MM.1S (cell line): ENCODE data around the gene TPGS1.

Experiments used
- DNase-seq: peaks from one replicate; pipeline ENCODE4 v3.0.0-alpha.2; 2015
- H2AFZ ChIP-seq: fragments of 300-600 bp; sonication (generic); 2 replicates; pipeline ENCODE4 v1.6.0; 2016; ENCODE audit warnings: antibody characterized with exemption, low read length
- H3F3A ChIP-seq: fragments of 300-600 bp; sonication (generic); 2 replicates; pipeline ENCODE4 v1.6.1; 2016; ENCODE audit warnings: mild to moderate bottlenecking, antibody characterized with exemption, low read length, moderate library complexity, mixed read lengths; ENCODE audit not compliant: insufficient read depth
- H3K27ac ChIP-seq: fragments of 300-600 bp; sonication (generic); 2 replicates; pipeline ENCODE4 v1.5.1; 2016; ENCODE audit warnings: mild to moderate bottlenecking, low read length
- H3K27me3 ChIP-seq: fragments of 300-600 bp; sonication (generic); replicated peaks from 2 replicates; pipeline ENCODE4 v1.6.0; 2016; ENCODE audit warnings: low read length; ENCODE audit not compliant: insufficient read depth
- H3K36me3 ChIP-seq: fragments of 300-600 bp; sonication (generic); replicated peaks from 2 replicates; pipeline ENCODE4 v1.6.1; 2016; ENCODE audit warnings: mild to moderate bottlenecking, low read length, mixed read lengths; ENCODE audit not compliant: insufficient read depth
- H3K4me1 ChIP-seq: fragments of 300-600 bp; sonication (generic); 2 replicates; pipeline ENCODE4 v1.6.1; 2016; ENCODE audit warnings: low read length, mixed read lengths
- H3K4me2 ChIP-seq: fragments of 300-600 bp; sonication (generic); 2 replicates; pipeline ENCODE4 v1.6.0; 2016; ENCODE audit warnings: low read depth, low read length
- H3K4me3 ChIP-seq: fragments of 300-600 bp; sonication (generic); 2 replicates; pipeline ENCODE4 v1.5.1; 2016; ENCODE audit warnings: low read length, mixed read lengths
- H3K79me2 ChIP-seq: fragments of 300-600 bp; sonication (generic); 2 replicates; pipeline ENCODE4 v1.6.1; 2016; ENCODE audit warnings: mixed run types, low read length, mixed read lengths
- H3K9ac ChIP-seq: fragments of 300-600 bp; sonication (generic); 2 replicates; pipeline ENCODE4 v1.6.1; 2016; ENCODE audit warnings: low read length, mixed read lengths
- H3K9me2 ChIP-seq: fragments of 300-600 bp; sonication (generic); replicated peaks from 2 replicates; pipeline ENCODE4 v1.6.1; 2016; ENCODE audit warnings: mild to moderate bottlenecking, low read length, mixed read lengths; ENCODE audit not compliant: insufficient read depth
- H3K9me3 ChIP-seq: fragments of 300-600 bp; sonication (generic); replicated peaks from 2 replicates; pipeline ENCODE4 v1.6.1; 2016; ENCODE audit warnings: mild to moderate bottlenecking, low read length, mixed read lengths; ENCODE audit not compliant: insufficient read depth
- H4K20me1 ChIP-seq: fragments of 300-600 bp; sonication (generic); 2 replicates; pipeline ENCODE4 v1.6.1; 2016; ENCODE audit warnings: mild to moderate bottlenecking, low read length, moderate library complexity, mixed read lengths; ENCODE audit not compliant: insufficient read depth
- EZH2 ChIP-seq: fragments of 300-600 bp; sonication (generic); optimal IDR thresholded peaks from 2 replicates; pipeline ENCODE3; 2017; ENCODE audit warnings: low read depth, mild to moderate bottlenecking, antibody characterized with exemption, low read length, mixed read lengths
- EZH2phosphoT487 ChIP-seq: fragments of 300-600 bp; sonication (generic); IDR thresholded peaks from 2 replicates; pipeline ENCODE4 v1.6.1; 2018; ENCODE audit warnings: antibody characterized with exemption, low read length
- TF ChIP-seq, protein P1 (sequence below): fragments of 300-600 bp; sonication (generic); IDR thresholded peaks from 2 replicates; pipeline ENCODE4 v1.5.1; 2016; ENCODE audit warnings: antibody characterized with exemption, low read length, mixed read lengths

Gene TPGS1

DNA sequence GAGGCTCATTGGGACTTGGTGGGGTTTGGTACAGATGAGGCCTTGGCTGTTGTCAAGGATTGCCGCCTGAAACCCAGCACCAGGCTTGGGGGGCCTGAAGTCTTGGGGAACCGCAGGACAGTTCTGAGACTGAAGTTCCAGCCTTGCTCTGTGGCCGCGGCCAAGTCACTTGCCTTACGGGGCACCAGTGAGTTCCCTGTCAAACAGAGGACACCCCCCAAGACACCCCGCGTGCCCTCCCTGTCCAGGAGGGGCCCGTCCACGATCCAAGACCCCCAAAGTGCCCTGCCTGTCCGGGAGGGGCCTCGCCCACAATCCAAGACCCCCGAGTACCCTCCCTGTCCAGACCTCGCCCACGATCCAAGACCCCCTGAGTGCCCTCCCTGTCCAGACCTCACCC lies 26.8 kb downstream of the TPGS1 start:
- no peak overlapping the region for H2AFZ ChIP-seq
- H3K36me3 ChIP-seq, result no peaks in the 10 kb centered on the region
- peaks cover 38% of the 10 kb centered on the region for H3K79me2 ChIP-seq
- peaks cover 7% of the 10 kb centered on the region for H3K4me1 ChIP-seq
- no peaks in the 10 kb centered on the region for H4K20me1 ChIP-seq
- no peak overlapping the region for H3K4me2 ChIP-seq
- H3K27me3 ChIP-seq, result peaks cover 6% of the 10 kb centered on the region
- no peaks in the 10 kb centered on the region for H3K9me3 ChIP-seq
- TF ChIP-seq EZH2, result no peak
- no peak for TF ChIP-seq EZH2phosphoT487
- TF ChIP-seq, protein P1, sequence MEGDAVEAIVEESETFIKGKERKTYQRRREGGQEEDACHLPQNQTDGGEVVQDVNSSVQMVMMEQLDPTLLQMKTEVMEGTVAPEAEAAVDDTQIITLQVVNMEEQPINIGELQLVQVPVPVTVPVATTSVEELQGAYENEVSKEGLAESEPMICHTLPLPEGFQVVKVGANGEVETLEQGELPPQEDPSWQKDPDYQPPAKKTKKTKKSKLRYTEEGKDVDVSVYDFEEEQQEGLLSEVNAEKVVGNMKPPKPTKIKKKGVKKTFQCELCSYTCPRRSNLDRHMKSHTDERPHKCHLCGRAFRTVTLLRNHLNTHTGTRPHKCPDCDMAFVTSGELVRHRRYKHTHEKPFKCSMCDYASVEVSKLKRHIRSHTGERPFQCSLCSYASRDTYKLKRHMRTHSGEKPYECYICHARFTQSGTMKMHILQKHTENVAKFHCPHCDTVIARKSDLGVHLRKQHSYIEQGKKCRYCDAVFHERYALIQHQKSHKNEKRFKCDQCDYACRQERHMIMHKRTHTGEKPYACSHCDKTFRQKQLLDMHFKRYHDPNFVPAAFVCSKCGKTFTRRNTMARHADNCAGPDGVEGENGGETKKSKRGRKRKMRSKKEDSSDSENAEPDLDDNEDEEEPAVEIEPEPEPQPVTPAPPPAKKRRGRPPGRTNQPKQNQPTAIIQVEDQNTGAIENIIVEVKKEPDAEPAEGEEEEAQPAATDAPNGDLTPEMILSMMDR, result no peak
- H3K9me2 ChIP-seq, result no peaks in the 10 kb centered on the region
- no peaks in the 10 kb centered on the region for H3F3A ChIP-seq
- H3K4me3 ChIP-seq, result no peak overlapping the region
- H3K9ac ChIP-seq, result no peak overlapping the region; the same call in 1 of the 2 replicates
- DNase-seq, result no peak
- H3K27ac ChIP-seq, result no peak overlapping the region

GRCh38 chr19:535017-535835 lies 27.9 kb downstream of the TPGS1 start:
- H3K9ac ChIP-seq, result no peak overlapping the region

DNA sequence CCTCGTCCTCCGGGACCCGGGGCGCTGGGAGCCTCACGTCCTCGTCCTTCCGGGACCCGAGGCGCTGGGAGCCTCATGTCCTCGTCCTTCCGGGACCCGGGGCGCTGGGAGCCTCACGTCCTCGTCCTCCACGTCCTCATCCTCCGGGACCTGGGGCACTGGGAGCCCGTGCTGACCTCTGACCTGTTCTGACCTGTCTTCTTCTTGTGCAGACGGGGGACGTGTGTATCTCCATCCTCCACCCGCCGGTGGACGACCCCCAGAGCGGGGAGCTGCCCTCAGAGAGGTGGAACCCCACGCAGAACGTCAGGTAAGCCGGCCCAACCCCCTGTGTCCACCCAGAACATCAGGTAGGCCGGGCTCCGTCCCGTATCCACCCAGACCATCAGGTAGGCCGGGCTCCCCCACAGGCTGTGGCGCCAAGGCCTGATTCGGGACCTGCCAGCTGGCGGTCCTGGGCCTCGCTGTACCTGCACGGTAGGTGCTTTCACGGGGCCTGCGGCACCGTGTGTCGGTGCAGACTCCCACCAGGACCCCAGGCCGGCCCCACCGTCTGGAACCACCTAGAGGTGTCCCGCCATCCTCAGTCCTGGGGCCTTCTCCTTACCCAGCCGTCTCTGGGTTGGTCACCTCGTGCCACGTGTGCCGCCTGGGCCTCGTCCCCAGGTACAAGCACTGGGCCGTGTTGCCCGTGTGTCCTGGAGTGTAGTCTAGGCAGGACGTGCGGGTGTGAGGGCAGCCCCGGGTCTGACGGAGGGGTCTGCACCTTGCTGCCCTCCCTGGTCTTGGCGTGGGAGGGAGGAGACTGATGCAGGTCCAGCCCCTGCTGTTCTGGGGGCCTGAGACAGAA lies 29.0 kb downstream of the TPGS1 start:
- Histone ChIP-seq H3K9ac (no peak overlapping the region), H3K9me2 (no peaks in the 10 kb centered on the region), H2AFZ (no peak overlapping the region), H3K9me3 (no peaks in the 10 kb centered on the region), H3K36me3 (no peaks in the 10 kb centered on the region), H3K4me3 (no peak overlapping the region), H3K27ac (no peak overlapping the region), H3K4me1 (peaks cover 7% of the 10 kb centered on the region), H3K27me3 (no peaks in the 10 kb centered on the region), H3K79me2 (peaks cover 38% of the 10 kb centered on the region), H3K4me2 (no peak overlapping the region), H4K20me1 (no peaks in the 10 kb centered on the region), H3F3A (no peaks in the 10 kb centered on the region)
- no peak for DNase-seq
- TF ChIP-seq, protein P1, result no peak
- TF ChIP-seq EZH2phosphoT487 (no peak), EZH2 (no peak)

More at GRCh38 chr19:535017-535835, 27.9 kb downstream of the TPGS1 start:
- DNase-seq, result no peak
- H3K4me1 ChIP-seq, result peaks cover 7% of the 10 kb centered on the region
- H2AFZ ChIP-seq, result no peak overlapping the region
- no peak overlapping the region for H3K27ac ChIP-seq
- H3K9me2 ChIP-seq, result no peaks in the 10 kb centered on the region
- H3F3A ChIP-seq, result no peaks in the 10 kb centered on the region
- H3K79me2 ChIP-seq, result peaks cover 38% of the 10 kb centered on the region
- no peak overlapping the region for H3K4me2 ChIP-seq
- TF ChIP-seq EZH2, result no peak
- TF ChIP-seq, protein P1, result no peak
- TF ChIP-seq EZH2phosphoT487, result no peak
- no peaks in the 10 kb centered on the region for H3K9me3 ChIP-seq
- no peaks in the 10 kb centered on the region for H4K20me1 ChIP-seq
- no peak overlapping the region for H3K4me3 ChIP-seq
- H3K27me3 ChIP-seq, result no peaks in the 10 kb centered on the region
- H3K36me3 ChIP-seq, result no peaks in the 10 kb centered on the region
